HG03095 (cell line): ENCODE results near the gene TLR1.
"Not testable (repeated sequence)": the region's sequence is repeated elsewhere in the genome, so short reads cannot be mapped to it uniquely, and the experiment has no call there.

Experiments
- ATAC-seq: cut with Tn5 transposase; IDR thresholded peaks from one replicate; pipeline ENCODE4 v1.9.1; 2021; ENCODE audit warnings: moderate library complexity; ENCODE audit not compliant: unreplicated experiment

The TLR1 gene

DNA sequence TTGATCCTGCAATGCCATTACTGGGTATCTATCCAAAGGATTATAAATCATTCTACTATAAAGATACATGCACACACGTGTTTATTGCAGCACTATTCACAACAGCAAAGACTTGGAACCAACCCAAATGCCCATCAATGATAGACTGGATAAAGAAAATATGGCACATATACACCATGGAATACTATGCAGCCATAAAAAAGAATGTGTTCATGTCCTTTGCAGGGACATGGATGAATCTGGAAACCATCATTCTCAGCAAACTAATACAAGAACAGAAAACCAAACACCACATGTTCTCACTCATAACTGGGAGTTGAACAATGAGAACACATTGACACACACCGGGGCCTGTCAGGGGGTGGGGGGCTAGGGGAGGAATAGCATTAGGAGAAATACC, 26.7 kb downstream of the TLR1 start:
- not testable (repeated sequence) for ATAC-seq

DNA sequence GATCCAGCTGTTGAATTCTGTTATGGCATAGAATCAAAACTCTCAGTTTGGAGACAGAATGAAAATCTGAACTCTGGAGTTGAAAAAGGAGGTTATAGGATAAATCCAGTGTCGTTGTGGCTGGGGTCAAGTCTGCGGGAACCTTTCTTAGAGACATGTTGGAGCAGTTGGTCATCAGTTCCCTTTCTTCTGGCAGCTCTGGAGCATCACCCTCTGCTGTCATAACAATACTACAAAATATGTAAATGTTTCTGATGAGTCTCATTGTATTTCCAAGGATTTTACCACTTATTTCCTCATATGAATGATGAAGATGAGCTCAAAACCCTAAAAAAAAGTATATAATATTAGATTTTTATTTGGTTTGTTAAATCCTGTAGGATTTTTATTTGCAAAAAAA, 29.3 kb downstream of the TLR1 start:
- ATAC-seq, result no peak

DNA sequence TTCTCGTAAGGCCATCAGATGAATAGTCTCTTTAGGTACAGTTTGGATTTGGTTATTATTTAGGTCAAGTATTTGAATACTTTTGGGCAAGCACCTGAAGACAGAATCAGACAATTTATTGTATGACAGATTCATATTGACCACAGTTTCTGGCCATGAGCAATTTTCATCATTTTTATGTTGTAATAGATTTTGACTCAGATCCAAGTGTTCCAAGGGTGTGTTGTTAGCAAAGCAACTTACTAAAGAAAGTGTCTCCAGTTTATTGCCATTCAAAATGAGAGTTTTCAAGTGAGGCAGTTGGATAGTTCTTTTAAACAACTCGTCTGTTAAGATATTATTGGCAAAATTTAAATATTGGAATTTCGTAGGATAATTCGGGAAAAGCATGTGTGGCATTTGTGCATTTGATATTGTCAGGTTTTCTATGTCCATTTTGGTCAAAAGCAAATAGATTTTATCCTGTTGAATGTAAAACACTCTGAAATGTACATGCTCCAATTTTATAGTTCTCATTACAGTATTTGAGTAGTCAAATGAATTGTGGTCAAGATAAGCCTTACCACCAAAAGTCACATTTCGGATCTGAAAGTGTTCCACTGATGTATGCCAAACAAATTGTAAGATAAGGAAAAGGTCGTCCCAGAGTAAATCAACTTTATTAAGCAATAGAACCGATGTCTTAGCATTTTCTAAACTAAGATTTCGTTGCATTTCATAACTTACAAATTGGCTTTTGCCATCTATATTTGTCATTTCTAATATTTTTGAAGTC, 30.2 kb downstream of the TLR1 start:
- no peak for ATAC-seq

DNA sequence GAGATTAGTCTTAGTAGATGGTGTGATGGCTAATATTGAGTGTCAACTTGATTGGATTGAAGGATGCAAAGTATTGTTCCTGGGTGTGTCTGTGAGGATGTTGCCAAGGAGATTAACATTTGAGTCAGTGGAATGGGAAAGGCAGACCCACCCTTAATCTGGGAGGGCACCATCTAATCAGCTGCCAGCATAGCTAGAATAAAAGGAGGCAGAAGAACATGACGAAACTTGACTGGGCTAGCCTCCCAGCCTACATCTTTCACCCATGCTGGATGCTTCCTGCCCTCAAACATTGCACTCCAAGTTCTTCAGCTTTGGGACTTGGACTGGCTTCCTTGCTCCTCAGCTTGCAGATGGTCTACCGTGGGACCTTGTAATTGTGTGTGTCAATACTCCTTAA, 34.3 kb downstream of the TLR1 start:
- ATAC-seq, result not testable (repeated sequence)

DNA sequence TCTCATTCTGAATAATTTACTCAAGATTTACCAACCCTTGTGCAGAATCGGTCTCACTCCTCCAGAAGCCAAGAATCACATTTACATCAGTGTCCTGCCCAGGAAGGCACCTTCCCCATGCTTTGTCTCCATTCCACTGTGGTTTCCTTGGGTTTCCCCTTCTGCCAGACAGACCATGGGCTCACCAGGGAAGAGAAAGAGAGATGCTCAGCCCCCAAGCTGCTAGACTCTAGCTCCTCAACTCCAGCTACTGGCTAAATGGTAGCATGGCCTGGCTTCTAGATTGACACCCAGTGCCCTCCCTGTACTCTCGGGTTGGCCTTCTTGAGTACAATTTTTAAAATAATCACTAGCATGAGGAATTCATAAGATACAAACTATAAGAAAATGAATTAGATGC, 34.7 kb downstream of the TLR1 start:
- no peak for ATAC-seq

DNA sequence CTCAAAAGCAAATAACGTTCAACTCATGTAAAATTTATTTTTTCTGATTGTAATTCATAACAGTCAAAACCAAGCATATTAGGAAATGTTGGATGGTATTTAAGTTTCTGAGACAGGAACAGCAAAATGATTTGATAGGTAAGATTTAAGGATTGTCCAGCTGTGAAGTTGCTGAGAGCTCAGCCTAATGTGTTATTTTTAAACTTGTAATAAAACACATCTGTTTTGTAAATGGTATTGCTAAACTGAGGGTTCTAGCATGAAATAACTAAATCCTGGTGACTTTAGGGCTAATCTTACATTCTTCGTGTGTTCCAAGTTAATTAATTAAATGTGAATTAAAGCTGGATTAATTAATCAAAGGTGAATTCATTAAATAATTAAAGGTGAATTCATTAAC, 35.1 kb downstream of the TLR1 start:
- ATAC-seq, result no peak

DNA sequence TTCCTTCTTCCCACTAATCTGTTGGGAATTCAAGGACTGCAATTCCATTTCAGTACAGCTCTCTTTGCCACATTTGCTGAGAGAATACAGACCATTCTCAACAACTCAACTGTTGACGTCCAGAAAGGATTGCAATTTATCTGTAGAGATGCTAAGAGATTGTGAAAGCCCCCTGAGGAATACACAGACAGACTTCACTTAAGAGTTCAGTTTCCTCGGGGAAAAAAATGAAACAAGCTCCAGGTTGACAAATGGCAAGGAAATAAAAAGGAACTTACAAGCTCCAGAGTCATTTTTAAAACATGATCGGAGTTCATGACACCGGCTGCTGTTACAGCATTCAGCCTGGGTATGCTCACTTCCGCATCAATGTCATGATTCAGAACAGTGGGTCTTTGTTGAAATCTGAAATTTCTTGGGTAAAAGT, 35.6 kb downstream of the TLR1 start:
- no peak for ATAC-seq

DNA sequence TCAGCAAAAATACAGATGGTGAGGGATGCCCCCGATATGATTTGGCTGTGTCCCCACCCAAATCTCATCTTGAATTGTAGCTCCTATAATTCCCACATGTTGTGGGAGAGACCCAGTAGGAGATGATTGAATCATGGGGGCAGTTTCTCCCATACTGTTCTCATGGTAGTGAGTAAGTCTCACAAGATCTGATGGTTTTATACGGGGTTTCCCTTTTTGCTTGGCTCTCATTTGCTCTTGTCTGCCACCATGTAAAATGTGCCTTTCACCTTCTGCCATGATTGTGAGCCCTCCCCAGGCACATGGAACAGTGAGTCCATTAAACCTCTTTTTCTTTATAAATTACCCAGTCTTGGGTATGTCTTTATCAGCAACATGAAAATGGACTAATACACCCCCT, 37.7 kb downstream of the TLR1 start:
- ATAC-seq, result not testable (repeated sequence)

DNA sequence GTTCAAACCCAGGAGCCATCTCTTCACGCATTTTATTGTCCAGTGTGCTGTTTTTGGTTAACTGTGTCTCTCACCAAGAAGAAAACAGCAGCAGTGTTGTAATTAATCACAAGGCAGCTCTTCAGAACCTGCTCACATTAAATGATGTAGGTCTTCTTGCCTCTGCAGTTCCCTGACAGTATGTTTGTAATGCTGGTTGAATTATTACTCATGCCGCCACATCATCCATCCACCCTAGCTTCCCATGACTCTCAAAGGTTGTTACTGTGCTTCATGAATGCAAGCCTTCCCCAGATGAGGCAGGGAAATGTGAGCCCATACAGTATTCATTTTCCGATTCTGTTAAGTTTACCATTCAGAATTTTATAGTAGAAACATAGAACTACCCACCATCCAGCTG, 39.2 kb downstream of the TLR1 start:
- ATAC-seq, result no peak

DNA sequence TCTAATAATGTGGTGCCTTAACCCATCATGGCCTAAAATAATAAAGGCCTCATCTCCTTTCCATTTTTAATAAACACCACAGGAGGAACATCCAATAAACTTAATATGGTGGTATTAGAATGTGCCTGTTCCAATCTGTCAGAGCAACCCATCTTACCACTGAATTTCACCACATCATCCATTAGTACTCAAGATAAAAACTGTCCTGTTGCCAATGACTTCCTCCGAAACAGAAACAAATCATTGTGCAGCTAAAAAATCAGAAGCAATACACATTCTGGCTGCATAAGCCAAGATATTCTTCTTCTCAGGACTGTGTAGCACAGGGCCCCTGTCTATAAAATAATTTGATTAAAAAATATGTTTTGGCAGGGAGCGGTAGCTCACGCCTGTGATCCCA, 40.3 kb downstream of the TLR1 start:
- no peak for ATAC-seq

DNA sequence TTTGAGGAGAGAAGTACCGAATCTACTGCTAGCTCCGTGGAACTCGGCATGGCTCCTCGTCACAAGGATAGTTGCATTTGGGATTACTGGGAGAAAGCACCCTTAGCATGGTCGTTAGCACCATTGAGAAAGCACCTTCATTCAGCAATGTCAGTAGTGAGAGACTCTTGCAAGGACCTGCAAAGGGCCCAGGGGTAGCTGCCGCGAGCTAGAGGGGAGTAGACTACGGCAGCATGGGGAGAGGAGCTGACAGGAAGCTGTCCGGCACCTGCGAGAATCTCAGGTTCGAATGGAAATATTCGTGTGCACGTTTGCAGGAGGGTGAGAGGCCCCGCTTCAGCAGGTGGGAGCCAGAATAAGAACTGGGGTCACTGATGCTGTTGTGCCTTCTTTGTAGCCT, 42.0 kb downstream of the TLR1 start:
- ATAC-seq, result peak; percentile 35

DNA sequence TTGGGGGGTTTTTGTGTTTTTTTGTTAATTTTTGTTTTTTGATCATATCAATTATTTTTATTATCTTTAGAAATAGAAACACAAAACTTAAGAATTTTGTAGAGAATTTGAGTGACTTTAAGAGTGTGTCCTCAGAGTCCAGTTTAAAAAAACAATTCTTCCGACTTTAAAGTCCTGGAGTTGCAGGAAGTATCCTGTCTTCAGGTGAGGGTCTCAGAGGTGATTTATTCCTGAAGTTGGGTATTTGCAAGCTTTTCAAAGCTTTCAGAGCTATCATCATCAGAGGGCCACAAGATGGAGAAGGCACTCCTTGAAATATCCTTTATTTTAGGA, 44.8 kb downstream of the TLR1 start:
- no peak for ATAC-seq

DNA sequence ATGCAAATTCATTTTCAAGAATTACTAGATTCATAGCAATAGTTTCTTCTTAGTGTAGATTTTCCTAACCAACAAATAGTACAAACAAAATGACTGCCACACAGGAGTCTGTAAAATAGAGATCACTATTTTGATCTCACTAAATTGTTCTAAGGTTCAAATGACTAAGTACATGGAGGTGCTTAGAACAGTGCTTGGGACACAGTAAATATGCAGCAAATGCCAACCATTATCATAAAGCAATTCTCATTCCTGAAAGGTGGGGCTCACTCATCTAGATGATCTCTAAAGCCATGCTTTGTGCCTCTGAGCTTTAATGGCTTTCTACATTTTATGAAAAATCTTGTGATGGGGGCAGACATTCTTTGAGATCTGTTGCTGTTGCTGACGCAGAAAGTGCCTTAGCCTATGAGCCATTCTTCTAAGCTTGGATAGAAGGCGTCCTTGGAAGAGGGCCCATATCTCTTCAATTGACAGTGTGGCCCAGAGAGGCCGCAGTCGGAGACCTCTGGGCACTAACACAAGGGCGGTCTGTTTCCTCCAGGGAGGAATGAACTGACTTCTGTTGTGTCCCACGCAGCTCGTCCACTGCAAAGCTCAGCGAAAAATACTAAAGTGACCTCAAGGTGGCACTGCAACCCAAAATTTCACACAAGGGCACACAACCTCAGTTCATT, 45.3 kb downstream of the TLR1 start:
- no peak for ATAC-seq

DNA sequence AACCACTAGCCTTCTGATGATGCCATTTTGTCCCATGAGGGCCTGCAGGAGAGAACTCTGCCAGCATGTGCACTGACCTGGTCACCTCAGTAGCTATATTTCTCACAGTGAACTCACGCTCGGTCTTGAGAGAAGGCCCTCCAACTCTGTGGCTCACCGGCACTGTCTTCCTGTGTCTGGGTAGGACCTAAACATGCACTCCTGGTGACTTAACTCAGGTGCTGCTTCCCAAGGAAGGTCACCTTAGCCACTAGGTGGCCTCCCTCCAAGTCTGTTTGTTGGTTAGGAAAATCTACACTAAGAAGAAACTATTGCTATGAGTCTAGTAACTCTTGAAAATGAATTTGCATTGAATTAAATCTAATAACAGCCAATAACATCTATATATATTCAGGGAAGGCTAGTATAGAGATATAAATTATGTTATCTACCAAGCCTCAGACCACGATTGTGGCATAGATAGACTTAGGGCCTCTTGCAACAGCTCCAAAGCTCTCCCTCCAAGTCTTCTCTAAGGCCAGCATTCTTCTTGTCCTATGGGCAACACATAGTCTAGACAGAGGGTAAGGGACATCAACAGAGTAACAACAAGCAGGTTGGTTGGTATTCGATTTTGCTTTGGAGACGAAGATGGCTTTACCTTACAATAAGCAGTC, 46.5 kb downstream of the TLR1 start:
- no peak for ATAC-seq

DNA sequence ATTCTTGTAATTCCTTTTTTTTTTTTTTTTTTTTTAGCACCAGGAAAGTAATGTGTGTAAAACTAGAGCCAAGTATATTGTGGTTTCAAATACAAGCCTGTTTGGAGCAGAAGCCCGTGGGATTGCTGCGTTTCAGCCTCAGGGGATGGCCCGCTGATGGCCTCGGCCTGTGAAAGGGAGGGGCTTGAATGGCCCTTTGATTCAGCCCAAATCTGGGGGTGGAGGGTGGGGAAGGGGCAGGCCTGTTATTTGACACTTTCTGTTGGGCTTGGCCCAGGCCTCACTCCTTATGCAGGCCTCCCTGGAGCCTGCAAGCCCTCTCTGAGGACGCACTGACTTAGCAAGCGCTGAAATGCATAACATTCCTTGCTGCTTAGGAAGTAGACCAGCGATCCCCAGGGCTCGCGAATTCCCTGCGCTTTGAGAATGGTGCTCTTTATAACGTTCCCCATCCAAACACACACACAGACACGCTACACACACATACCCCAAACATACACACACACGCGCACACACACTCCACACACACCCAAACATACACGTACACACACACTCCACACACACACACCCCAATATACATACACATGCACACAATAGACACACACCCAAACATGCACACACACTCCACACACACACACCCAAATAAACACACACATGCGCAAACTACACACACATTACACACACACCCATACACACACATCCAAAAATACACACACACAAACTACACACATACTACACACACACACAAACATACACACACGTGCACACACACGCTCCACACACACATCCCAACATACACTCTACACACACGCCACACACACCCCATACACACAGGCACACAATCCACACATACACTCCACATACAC, 51.4 kb downstream of the TLR1 start:
- no peak for ATAC-seq

DNA sequence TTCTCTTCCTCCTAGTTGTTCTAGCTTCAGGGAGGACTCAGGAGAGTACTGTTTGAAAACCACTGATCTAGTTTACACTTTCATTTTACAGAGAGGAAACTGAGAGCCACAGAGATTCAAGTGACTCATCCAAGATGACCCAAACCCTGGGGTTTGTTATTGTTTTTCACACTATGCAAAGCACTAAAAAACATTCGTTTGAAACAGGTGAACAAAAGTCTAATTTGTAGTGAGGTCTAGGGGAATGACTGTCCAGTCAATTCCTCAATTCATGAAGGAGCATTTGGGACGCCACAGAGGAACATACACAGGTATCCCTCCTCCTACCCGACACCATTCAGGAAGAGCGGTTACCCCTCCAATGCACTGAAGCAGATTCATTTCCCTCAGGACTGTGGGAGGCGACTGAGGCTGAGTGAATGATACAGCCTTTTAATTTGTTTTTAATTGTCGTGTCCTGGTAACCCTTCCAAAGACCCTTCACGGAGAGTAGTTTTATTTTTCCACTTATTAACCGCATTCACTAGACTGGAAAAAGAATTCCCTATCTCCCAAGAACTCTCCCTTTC, 52.1 kb downstream of the TLR1 start:
- ATAC-seq, result peak; percentile 98

DNA sequence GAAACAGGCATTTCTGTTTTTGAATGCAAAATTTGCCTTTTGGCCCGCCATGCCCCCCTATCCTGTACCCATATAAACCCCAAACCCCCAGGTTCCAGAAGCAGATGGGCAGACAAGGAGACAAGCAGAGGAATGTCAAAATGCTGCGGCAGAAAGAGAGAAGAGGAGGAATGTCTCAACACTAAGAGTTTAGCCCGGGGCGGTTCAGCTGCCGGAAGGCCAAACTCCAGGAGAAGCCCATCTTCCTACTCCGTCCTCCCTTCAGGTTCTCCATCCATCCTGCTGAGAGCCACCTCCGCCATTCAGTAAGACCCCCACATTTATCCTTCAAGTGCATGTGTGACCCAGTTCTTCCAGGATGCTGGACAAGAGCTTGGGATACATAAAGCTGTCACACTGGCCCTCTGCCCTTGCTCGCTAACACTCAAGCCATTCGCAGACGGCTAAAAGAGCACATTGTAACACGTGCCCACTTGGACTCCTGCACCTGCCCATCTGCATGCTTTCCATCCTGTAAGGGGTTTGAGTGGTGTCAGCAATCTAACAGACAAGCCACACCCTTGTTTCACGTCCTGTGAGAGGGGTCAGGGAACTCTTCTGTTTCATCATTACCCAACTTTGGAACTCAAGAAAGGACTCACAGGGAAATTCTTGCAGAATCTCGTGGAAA, 53.1 kb downstream of the TLR1 start:
- no peak for ATAC-seq

DNA sequence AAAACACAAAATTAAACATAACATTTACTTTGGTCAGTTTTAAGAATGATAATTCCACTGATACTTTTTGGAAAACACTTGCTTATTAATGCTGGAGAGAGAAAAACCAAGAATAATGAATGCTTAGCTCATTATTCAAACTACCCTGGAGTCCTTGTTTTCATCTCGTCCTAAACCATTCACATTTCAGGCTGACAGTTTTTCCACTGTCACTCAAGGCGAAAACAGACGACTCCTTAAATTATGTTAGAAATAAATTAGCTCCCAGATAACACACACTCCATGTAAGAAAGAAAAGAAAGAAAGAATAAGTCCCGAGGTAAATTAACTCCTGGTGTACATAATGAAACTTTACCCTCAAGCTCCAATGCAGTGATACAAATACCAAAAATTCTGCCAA, 55.3 kb downstream of the TLR1 start:
- ATAC-seq, result no peak

DNA sequence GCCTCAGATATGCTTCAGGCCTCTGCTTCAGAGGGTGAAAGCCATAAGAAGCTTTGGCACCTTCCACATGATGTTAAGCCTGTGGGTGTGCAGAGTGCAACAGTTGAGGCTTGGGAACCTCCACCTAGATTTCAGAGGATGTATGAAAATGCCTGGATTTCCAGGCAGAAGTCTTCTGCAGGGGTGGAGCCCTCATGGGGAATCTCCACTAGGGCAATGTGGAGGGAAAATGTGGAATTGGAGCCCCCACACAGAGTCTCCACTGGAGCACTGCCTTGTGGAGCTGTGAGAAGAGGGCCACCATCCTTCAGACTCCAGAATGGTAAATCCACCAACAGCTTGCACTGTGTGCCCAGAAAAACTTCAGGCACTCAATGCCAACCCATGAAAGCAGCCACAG, 57.0 kb downstream of the TLR1 start:
- no peak for ATAC-seq
